CD4-positive, alpha-beta memory T cell (primary cell): ENCODE data around the gene LEMD3. TPM values are rescaled to one million over a fixed set of nuclear protein-coding genes. Genes with fewer than 3 reads are reported as not detected.

Experiments
- CTCF ChIA-PET: fragments of 350-600 bp; sonication (Branson Sonifier 250); formaldehyde crosslinking; loops from one replicate; lab custom pipeline; 2021; ENCODE audit warnings: inconsistent platforms; ENCODE audit not compliant: partially characterized antibody; lab: Charles Lee
- POLR2A ChIA-PET: fragments of 350-600 bp; sonication (Branson Sonifier 250); formaldehyde crosslinking; loops from one replicate; lab custom pipeline; 2021; ENCODE audit not compliant: partially characterized antibody; lab: Charles Lee
- DNase-seq, 5 donors: peaks; one replicate each; pipeline versions ENCODE4 v3.0.0 to v3.0.0-alpha.2; 2020 to 2022; ENCODE audit warnings: mixed read lengths in 1 of 5
- H3K27ac ChIP-seq: one replicate; pipeline ENCODE4 v1.7.0; 2013; ENCODE audit warnings: low read depth, low read length
- H3K27me3 ChIP-seq: 2 replicates; pipeline ENCODE4 v1.7.0; 2013; ENCODE audit warnings: mild to moderate bottlenecking, low read length, moderate library complexity; ENCODE audit not compliant: insufficient read depth
- H3K36me3 ChIP-seq: 2 replicates; pipeline ENCODE4 v1.7.0; 2013; ENCODE audit warnings: mild to moderate bottlenecking, low read length, moderate library complexity; ENCODE audit not compliant: insufficient read depth
- H3K4me1 ChIP-seq: 2 replicates; pipeline ENCODE4 v1.7.0; 2013; ENCODE audit warnings: mild to moderate bottlenecking, low read length, moderate library complexity; ENCODE audit not compliant: insufficient read depth
- H3K4me3 ChIP-seq, 2 donors: one replicate each; pipeline ENCODE4 v1.7.0; 2013; ENCODE audit warnings: low read length in 2 of 2, mild to moderate bottlenecking in 1 of 2
- H3K9me3 ChIP-seq, 2 donors: one replicate each; pipeline ENCODE4 v1.7.0; 2013; ENCODE audit warnings: low read length in 2 of 2, control low read depth in 1 of 2; ENCODE audit not compliant: control insufficient read depth in 1 of 2
- H3K27ac Mint-ChIP-seq, 7 donors: one replicate each; pipeline ENCODE4 v1.8.0; 2020 to 2021; ENCODE audit warnings: mixed read lengths in 7 of 7, mild to moderate bottlenecking in 6 of 7, inconsistent platforms in 3 of 7, moderate library complexity in 3 of 7
- H3K27me3 Mint-ChIP-seq, 2 donors: one replicate each; pipeline ENCODE4 v1.8.0; 2020 to 2021; ENCODE audit warnings: mixed read lengths in 2 of 2
- H3K36me3 Mint-ChIP-seq, 2 donors: one replicate each; pipeline ENCODE4 v1.8.0; 2020 to 2021; ENCODE audit warnings: mixed read lengths in 2 of 2, inconsistent platforms in 1 of 2, mild to moderate bottlenecking in 1 of 2
- H3K4me1 Mint-ChIP-seq, 4 donors: one replicate each; pipeline ENCODE4 v1.8.0; 2020 to 2021; ENCODE audit warnings: mixed read lengths in 4 of 4, mild to moderate bottlenecking in 1 of 4
- H3K4me3 Mint-ChIP-seq, 8 donors: one replicate each; pipeline ENCODE4 v1.8.0; 2020 to 2021; ENCODE audit warnings: mixed read lengths in 8 of 8, mild to moderate bottlenecking in 7 of 8, moderate library complexity in 6 of 8, inconsistent platforms in 3 of 8
- H3K9me3 Mint-ChIP-seq, 8 donors: one replicate each; pipeline ENCODE4 v1.8.0; 2020 to 2021; ENCODE audit warnings: mixed read lengths in 8 of 8, mild to moderate bottlenecking in 5 of 8, inconsistent platforms in 3 of 8, moderate library complexity in 1 of 8
- intact Hi-C: fragments of 100-400 bp; cut with micrococcal nuclease; formaldehyde crosslinking; loops from one replicate; pipeline ENCODE4 v1.15.1; 2023
- polyA plus RNA-seq, 2 donors: library from polyadenylated mRNA; unstranded; fragments of 300-500 nt; fragmentation: Illumina TruSeq; gene quantifications; one replicate each; pipeline ENCODE4 v1.2.3, GENCODE V29; 2021
- total RNA-seq, 2 experiments: library from RNA; stranded (reverse); gene quantifications; one replicate each; pipeline ENCODE4 v1.2.3, GENCODE V29; 2021

LEMD3 gene
- total and polyA plus RNA-seq, 4 experiments from 2014 or later: 25.0 to 52.6 (median 37.8) TPM

DNA sequence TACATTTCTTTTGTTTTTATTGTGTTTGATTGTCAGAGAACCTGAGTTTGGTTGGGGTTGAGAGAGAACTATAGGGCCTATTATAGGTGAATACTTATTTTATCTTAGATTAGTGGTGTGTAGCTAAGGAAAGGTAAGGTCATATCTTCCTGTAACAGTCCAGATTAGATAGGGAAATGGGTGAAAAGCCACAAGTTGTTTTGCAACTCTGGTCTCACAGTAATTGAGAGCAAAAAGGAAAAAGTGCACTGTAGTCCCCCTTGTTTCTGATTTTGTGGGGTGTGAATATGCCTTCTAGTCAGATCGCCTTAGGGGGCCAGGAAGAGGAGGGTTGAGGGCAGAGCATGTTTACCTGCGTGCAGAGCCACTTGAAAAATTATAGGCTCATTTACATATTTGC is 118.0 kb downstream of the LEMD3 start:
- Histone ChIP-seq H3K9me3 (no peaks in the 10 kb centered on the region), H3K4me1 (no peaks in the 10 kb centered on the region), H3K27ac (no peak overlapping the region), H3K4me3 (no peak overlapping the region), H3K36me3 (no peaks in the 10 kb centered on the region), H3K27me3 (peaks cover 3% of the 10 kb centered on the region)
- H3K27ac Mint-ChIP-seq: no peak overlapping the region
- ChIA-PET CTCF (no interaction called here), POLR2A (no interaction called here)
- H3K9me3 Mint-ChIP-seq: peaks cover 0 to 2% (median 0%) of the 10 kb centered on the region in 8 donors
- no peaks in the 10 kb centered on the region for H3K4me1 Mint-ChIP-seq
- no peaks in the 10 kb centered on the region for H3K36me3 Mint-ChIP-seq
- H3K4me3 Mint-ChIP-seq: no peak overlapping the region
- peaks cover 16 to 18% of the 10 kb centered on the region in 2 donors for H3K27me3 Mint-ChIP-seq
- intact Hi-C loops: no loop called here
- no peak for DNase-seq

- intact Hi-C loops: no loop called here
- DNase-seq: no peak
- H3K4me1 Mint-ChIP-seq: no peaks in the 10 kb centered on the region
These were observed 122.9 kb downstream of the LEMD3 start for GRCh38 chr12:65292241-65292640.

DNA sequence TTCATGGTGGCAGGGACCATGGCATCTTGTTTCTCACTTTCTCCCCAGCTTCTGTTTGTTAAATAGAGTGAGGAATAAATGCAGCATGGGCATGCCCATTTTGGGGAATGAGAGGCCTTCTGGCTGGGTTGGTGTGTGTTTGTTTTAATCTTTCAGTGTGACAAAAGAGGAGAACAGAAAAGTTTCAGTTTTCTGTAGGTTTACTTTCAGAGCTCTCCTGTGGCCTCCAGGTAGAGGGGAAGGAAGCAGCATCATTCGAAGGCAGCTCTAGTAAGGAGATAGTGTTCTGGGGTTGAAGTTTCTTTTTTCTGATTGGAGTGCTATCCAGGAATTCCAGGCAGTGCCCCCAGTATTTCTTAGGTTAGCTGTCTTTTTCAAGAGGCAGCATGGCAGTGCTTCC is 124.4 kb downstream of the LEMD3 start:
- Histone ChIP-seq H3K27me3 (peaks cover 7% of the 10 kb centered on the region), H3K36me3 (no peaks in the 10 kb centered on the region), H3K27ac (no peak overlapping the region), H3K4me3 (no peak overlapping the region), H3K4me1 (no peaks in the 10 kb centered on the region), H3K9me3 (no peaks in the 10 kb centered on the region)
- Mint-ChIP-seq H3K4me3 (no peak overlapping the region), H3K27me3 (peaks cover 8 to 11% of the 10 kb centered on the region in 2 donors), H3K27ac (no peak overlapping the region), H3K36me3 (no peaks in the 10 kb centered on the region), H3K9me3 (peaks cover 0 to 6% (median under 1%) of the 10 kb centered on the region in 8 donors), H3K4me1 (no peaks in the 10 kb centered on the region)
- intact Hi-C loops: no loop called here
- ChIA-PET CTCF (interaction anchor here (0.6 kb wide), 1 partner anchor 70 kb away, joined by 3 read pairs; no protein-coding TSS in a partner anchor), POLR2A (no interaction called here)
- DNase-seq: no peak

More at GRCh38 chr12:65292241-65292640, 122.9 kb downstream of the LEMD3 start:
- Mint-ChIP-seq H3K4me3 (no peak overlapping the region), H3K36me3 (no peaks in the 10 kb centered on the region), H3K27ac (no peak overlapping the region), H3K9me3 (peaks cover 0 to 6% (median under 1%) of the 10 kb centered on the region in 8 donors), H3K27me3 (peaks cover 9 to 13% of the 10 kb centered on the region in 2 donors)
- peaks cover 9% of the 10 kb centered on the region for H3K27me3 ChIP-seq
- no peaks in the 10 kb centered on the region for H3K9me3 ChIP-seq
- CTCF ChIA-PET: no interaction called here
- POLR2A ChIA-PET: no interaction called here
- H3K4me3 ChIP-seq: no peak overlapping the region
- H3K36me3 ChIP-seq: no peaks in the 10 kb centered on the region
- no peaks in the 10 kb centered on the region for H3K4me1 ChIP-seq
- H3K27ac ChIP-seq: no peak overlapping the region

- ChIA-PET POLR2A (no interaction called here), CTCF (no interaction called here)
- peaks cover 7% of the 10 kb centered on the region for H3K27me3 ChIP-seq
- H3K27ac Mint-ChIP-seq: no peak overlapping the region
- H3K27ac ChIP-seq: no peak overlapping the region
- no peaks in the 10 kb centered on the region for H3K4me1 ChIP-seq
- no peaks in the 10 kb centered on the region for H3K36me3 ChIP-seq
- H3K4me1 Mint-ChIP-seq: no peaks in the 10 kb centered on the region
- H3K4me3 ChIP-seq: no peak overlapping the region
- no peak overlapping the region for H3K4me3 Mint-ChIP-seq
- DNase-seq: no peak
- H3K9me3 ChIP-seq: no peaks in the 10 kb centered on the region
- H3K36me3 Mint-ChIP-seq: no peaks in the 10 kb centered on the region
- peaks cover 0 to 6% (median under 1%) of the 10 kb centered on the region in 8 donors for H3K9me3 Mint-ChIP-seq
- H3K27me3 Mint-ChIP-seq: peaks cover 6 to 17% of the 10 kb centered on the region in 2 donors
- intact Hi-C loops: no loop called here
These were observed 125.4 kb downstream of the LEMD3 start for GRCh38 chr12:65294641-65295262.

DNA sequence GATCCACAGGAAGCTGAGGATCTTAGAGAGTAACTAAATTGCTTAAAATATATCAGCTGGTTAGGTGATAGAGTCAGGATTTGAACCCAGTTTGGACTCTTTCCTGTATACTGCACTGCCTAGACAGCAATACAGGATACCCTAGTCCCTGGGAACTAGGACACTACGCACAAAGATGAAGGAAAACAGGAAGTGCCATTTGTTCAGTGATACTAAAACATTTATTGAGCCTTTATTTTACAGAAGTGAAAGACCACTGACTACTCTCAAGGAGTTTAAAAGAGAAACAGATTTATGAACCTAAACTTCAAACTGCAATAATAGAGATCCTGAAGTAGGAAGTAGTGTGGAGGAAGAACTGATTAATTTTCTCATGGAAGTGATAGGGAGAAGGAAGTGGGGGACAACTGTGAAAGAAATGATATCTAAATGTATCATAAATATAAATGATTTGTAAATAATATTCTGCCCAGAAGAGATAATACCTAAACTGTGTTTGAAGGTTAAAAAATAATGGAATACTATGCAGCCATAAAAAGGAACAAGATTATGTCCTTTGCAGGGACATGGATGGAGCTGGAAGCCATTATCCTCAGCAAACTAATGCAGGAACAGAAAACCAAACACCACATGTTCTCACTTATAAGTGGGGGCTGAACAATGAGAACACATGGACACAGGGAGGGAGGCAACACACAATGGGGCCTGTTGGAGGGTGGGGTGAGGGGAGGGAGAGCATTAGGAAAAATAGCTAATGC is 127.3 kb downstream of the LEMD3 start:
- Mint-ChIP-seq H3K27ac (no peak overlapping the region), H3K4me1 (no peaks in the 10 kb centered on the region), H3K36me3 (no peaks in the 10 kb centered on the region), H3K4me3 (no peak overlapping the region), H3K27me3 (peaks cover 4 to 16% of the 10 kb centered on the region in 2 donors), H3K9me3 (peaks cover 0 to 6% (median under 1%) of the 10 kb centered on the region in 8 donors)
- H3K27me3 ChIP-seq: peaks cover 7% of the 10 kb centered on the region
- H3K4me3 ChIP-seq: no peak overlapping the region
- no peaks in the 10 kb centered on the region for H3K36me3 ChIP-seq
- intact Hi-C loops: no loop called here
- ChIA-PET CTCF (no interaction called here), POLR2A (no interaction called here)
- no peak overlapping the region for H3K27ac ChIP-seq
- DNase-seq: no peak
- H3K4me1 ChIP-seq: no peaks in the 10 kb centered on the region
- no peaks in the 10 kb centered on the region for H3K9me3 ChIP-seq

Other genes starting within 250 kb of the LEMD3 start
- not detected for gene WIF1, start 48.3 kb upstream of the LEMD3 start, total RNA-seq
- gene WIF1, start 48.3 kb upstream of the LEMD3 start, polyA plus RNA-seq: not detected
- gene MSRB3, start 109.1 kb downstream of the LEMD3 start, total RNA-seq: not detected
- not detected for gene MSRB3, start 109.1 kb downstream of the LEMD3 start, polyA plus RNA-seq